DLD1 (cell line): ENCODE data around the gene TNFSF8.

ENCODE experiments used
- in situ Hi-C: cut with HindIII; loops from 2 replicates; pipeline ENCODE4 v1.10.0; 2017; ENCODE audit warnings: low sequenced_read_pairs

TNFSF8 gene, protein sequence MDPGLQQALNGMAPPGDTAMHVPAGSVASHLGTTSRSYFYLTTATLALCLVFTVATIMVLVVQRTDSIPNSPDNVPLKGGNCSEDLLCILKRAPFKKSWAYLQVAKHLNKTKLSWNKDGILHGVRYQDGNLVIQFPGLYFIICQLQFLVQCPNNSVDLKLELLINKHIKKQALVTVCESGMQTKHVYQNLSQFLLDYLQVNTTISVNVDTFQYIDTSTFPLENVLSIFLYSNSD

GRCh38 chr9:114930056-114930812, at the start of gene TNFSF8:
Gene TNFSF8, minus strand, starts transcription at chr9:114930591. Its CDS starts 288 bp downstream, at chr9:114930303.
- in situ Hi-C loops, result no loop called here

- in situ Hi-C loops, result no loop called here
These were observed 42.8 kb upstream of the TNFSF8 start for GRCh38 chr9:114973216-114973615.

DNA sequence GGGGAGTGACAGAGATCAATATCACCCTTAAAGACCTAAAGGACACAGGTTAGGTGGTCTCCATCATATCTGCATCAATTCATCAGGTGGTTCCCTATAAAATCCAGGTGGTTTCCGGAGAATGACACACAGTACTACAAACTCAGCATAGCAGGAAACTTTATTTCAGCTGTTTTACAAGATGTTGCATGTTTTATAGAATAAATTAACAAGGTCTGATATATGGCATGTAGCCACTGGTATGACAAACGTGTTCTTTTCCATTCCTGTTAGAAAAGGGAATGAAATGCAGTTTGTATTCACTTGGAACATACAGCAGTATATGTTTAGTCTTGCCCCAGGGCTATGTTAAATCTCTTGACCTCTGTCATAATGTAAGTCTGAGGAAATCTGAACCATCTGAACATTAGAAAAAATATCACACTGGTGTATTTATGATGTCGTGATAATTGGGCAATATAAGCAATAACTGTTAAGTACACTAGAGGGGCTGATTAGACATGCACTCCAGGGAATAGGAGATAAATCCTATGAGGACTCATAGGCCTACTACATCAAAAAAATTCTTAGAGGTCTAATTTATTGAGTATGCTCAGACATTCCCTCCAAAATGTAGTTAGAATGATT, 42.2 kb upstream of the TNFSF8 start:
- in situ Hi-C loops, result no loop called here

- in situ Hi-C loops, result no loop called here
These were observed 38.9 kb upstream of the TNFSF8 start for GRCh38 chr9:114969269-114969668.

GRCh38 chr9:114968671-114969070, 38.3 kb upstream of the TNFSF8 start:
- in situ Hi-C loops, result no loop called here

- in situ Hi-C loops, result no loop called here
These were observed 35.2 kb upstream of the TNFSF8 start for GRCh38 chr9:114965564-114965963.

GRCh38 chr9:114962809-114963208, 32.4 kb upstream of the TNFSF8 start:
- in situ Hi-C loops, result no loop called here

- in situ Hi-C loops, result no loop called here
These were observed 29.9 kb upstream of the TNFSF8 start for GRCh38 chr9:114960276-114960675.

DNA sequence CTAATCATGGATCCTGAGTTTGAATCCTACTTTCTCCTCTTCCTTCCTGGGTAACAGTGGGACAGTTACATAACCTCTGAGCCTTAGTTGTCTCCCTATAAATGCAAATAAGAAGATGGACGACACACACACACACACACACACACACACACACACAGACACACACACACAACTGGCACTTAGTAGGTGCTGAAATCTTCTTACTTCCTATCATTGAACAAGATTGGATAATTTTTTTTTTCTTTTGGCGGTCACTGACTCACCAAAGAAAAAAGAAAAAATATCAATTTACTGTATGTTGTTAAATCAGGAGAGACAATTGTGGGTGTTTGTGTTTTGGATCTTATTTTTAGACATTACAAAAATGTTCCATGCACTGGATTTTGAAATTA, 28.4 kb upstream of the TNFSF8 start:
- in situ Hi-C loops, result no loop called here

DNA sequence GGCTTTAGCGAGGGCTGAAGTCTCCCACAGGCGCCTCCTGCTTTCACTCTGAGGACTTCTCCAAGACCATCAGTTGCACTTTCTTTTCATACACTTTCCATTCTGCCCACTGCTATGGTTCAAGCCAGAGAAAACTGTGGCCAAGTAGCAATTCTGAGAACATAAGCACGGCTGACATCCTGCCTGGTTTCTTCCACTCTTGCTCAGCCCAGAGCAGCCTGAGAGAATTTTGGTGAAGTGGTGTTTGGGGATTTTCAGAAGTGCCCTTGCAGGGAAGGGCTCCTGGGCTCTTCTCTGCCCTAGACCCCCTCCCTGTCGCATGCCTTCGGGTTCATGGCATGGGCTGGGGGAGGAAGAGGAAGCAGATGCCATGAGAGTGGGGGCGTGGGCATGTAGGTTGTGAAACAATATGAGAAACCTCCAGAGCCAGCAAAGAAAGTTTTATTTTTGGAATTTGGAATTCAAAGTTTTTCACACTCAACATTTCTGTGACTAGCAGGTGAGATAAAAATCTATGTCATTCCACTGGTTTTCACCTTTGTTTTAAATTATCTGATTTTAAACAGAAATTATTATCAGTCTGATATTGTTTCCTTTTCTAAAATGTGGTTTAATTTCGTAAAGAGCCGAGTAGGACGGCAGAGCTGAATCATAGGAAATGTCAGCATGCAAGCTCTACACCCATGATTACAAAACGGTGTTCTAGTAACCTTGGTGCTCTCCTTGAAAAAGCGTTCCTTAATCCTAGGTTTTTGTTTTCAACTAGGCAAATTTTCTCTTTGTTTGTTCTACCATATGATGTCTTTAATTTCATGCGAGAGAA, 27.8 kb upstream of the TNFSF8 start:
- in situ Hi-C loops, result no loop called here

DNA sequence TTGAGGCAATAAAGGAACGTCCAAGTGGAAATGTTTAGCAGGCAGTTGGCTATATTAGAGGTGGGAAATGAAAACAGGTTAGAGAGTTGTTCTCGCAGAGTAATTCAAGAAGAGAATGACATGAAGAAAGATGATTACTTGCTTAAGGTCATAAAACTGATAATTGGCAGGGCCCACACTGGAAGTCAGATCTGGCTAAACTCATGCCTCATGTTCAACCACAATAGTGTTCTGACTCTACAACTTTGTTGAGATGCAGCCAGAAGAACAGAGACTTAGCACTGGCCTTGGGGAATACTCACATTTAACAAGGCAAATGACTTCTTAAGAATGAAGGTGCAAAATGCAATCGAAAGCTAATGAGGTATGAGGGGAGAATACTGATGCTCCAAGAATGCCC, 27.2 kb upstream of the TNFSF8 start:
- in situ Hi-C loops, result no loop called here

GRCh38 chr9:114954956-114955582, 24.7 kb upstream of the TNFSF8 start:
- in situ Hi-C loops, result no loop called here

GRCh38 chr9:114953959-114954358, 23.6 kb upstream of the TNFSF8 start:
- in situ Hi-C loops, result no loop called here

DNA sequence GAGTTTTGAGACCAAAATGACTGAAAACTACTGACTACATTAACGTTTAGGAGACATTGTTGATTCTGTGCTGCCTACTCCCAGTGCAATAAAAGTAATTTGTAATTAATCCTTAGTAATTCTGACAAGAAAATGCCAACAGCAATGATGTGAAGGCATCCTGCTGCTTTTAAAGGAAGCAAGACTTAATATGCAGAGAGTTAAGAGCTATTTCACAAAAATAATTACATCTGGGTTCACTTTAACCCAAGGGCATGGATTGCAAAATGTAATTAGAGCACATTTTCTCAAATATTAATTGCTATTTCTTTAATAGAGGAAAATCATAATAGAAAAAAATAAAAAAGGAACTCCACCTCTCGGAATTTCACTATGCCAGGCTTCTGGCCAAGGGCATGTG, 22.7 kb upstream of the TNFSF8 start:
- in situ Hi-C loops, result no loop called here

- in situ Hi-C loops, result no loop called here
These were observed 20.4 kb upstream of the TNFSF8 start for GRCh38 chr9:114950761-114951160.

DNA sequence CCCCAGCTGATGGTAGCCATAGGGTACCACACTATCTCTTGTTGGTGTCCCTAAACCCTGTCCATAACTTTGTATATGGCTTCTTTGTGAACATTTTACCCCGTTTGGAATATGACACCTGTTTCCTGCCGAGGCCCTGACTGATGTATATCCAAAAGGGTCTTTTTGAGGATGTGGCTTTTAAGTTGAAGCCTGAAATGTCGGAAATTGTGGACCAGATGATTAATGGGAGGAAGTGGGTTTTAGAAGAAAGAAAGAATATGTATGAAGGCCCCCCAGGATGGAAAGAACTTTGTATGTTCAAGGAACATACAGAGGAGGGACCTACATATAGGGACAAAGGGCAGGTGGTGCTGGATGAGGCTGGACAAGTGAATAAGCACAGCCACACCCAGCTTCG, 16.7 kb upstream of the TNFSF8 start:
- in situ Hi-C loops, result no loop called here

- in situ Hi-C loops, result no loop called here
These were observed 15.4 kb upstream of the TNFSF8 start for GRCh38 chr9:114945616-114946412.

- in situ Hi-C loops, result no loop called here
These were observed 11.0 kb upstream of the TNFSF8 start for GRCh38 chr9:114941376-114941775.

GRCh38 chr9:114938687-114939575, 8.5 kb upstream of the TNFSF8 start:
- in situ Hi-C loops, result no loop called here
